Skeletal muscle tissue (tissue), 4 donors: ENCODE measurements around the gene ZNF385A. TPM values are rescaled to one million over a fixed set of nuclear protein-coding genes. Genes with fewer than 3 reads are reported as not detected.

Source experiments
- H3K27ac ChIP-seq: one replicate; pipeline ENCODE4 v1.7.0; 2013; ENCODE audit warnings: mild to moderate bottlenecking, low read depth, low read length, inconsistent platforms
- H3K27me3 ChIP-seq, 3 donors: one replicate each; pipeline ENCODE4 v1.7.0; 2013; ENCODE audit warnings: low read length in 3 of 3; ENCODE audit not compliant: control insufficient read depth in 3 of 3, insufficient read depth in 3 of 3
- H3K36me3 ChIP-seq, 3 donors: one replicate each; pipeline ENCODE4 v1.7.0; 2013; ENCODE audit warnings: low read length in 3 of 3; ENCODE audit not compliant: control insufficient read depth in 3 of 3, insufficient read depth in 3 of 3
- H3K4me1 ChIP-seq, 3 donors: one replicate each; pipeline ENCODE4 v1.7.0; 2013; ENCODE audit warnings: low read length in 3 of 3, mild to moderate bottlenecking in 3 of 3; ENCODE audit not compliant: control insufficient read depth in 3 of 3, insufficient read depth in 3 of 3
- H3K4me3 ChIP-seq, 3 donors: one replicate each; pipeline ENCODE4 v1.7.0; 2013; ENCODE audit warnings: low read length in 3 of 3
- H3K9ac ChIP-seq, 3 donors: one replicate each; pipeline ENCODE4 v1.7.0; 2013; ENCODE audit warnings: low read length in 3 of 3, mild to moderate bottlenecking in 3 of 3, moderate library complexity in 2 of 3, low read depth in 1 of 3
- H3K9me3 ChIP-seq, 3 donors: one replicate each; pipeline ENCODE4 v1.7.0; 2013; ENCODE audit warnings: low read length in 3 of 3; ENCODE audit not compliant: control insufficient read depth in 3 of 3
- total RNA-seq: library from RNA; depleted of rRNA; stranded (reverse); fragments of >200 nt; gene quantifications from one replicate; pipeline ENCODE4 v1.2.3, GENCODE V29; 2014
- donor health status: Osteomylitis.

Gene ZNF385A
- total RNA-seq, 1 donor from 2014 or later: 3.7 TPM

GRCh38 chr12:54404061-54405004 is 19.8 kb upstream of the ZNF385A start:
- no peaks in the 10 kb centered on the region for H3K27me3 ChIP-seq
- no peak overlapping the region for H3K4me3 ChIP-seq
- no peak overlapping the region for H3K27ac ChIP-seq
- H3K4me1 ChIP-seq: peaks cover 5 to 10% (median 7%) of the 10 kb centered on the region in 3 donors
- peaks cover 52 to 88% (median 66%) of the 10 kb centered on the region in 3 donors for H3K36me3 ChIP-seq
- H3K9me3 ChIP-seq: no peaks in the 10 kb centered on the region
- H3K9ac ChIP-seq: no peak overlapping the region

- Histone ChIP-seq H3K9ac (no peak overlapping the region), H3K27me3 (no peaks in the 10 kb centered on the region), H3K4me3 (no peak overlapping the region), H3K4me1 (peaks cover 0 to 3% (median 0%) of the 10 kb centered on the region in 3 donors), H3K27ac (no peak overlapping the region), H3K36me3 (peaks cover 62 to 84% (median 69%) of the 10 kb centered on the region in 3 donors), H3K9me3 (no peaks in the 10 kb centered on the region)
These were observed 16.6 kb upstream of the ZNF385A start for GRCh38 chr12:54401119-54401518.

GRCh38 chr12:54398995-54399793 is 14.7 kb upstream of the ZNF385A start:
- Histone ChIP-seq H3K9ac (no peak overlapping the region), H3K9me3 (no peaks in the 10 kb centered on the region), H3K27ac (no peak overlapping the region), H3K27me3 (no peaks in the 10 kb centered on the region), H3K4me1 (peaks cover 0 to 4% (median 0%) of the 10 kb centered on the region in 3 donors), H3K4me3 (no peak overlapping the region), H3K36me3 (peaks cover 63 to 78% (median 64%) of the 10 kb centered on the region in 3 donors)

GRCh38 chr12:54398218-54398617 is 13.7 kb upstream of the ZNF385A start:
- Histone ChIP-seq H3K9ac (no peak overlapping the region), H3K4me3 (no peak overlapping the region), H3K27me3 (no peaks in the 10 kb centered on the region), H3K36me3 (peaks cover 54 to 68% (median 59%) of the 10 kb centered on the region in 3 donors), H3K4me1 (peaks cover 0 to 8% (median 0%) of the 10 kb centered on the region in 3 donors), H3K27ac (no peak overlapping the region), H3K9me3 (no peaks in the 10 kb centered on the region)

- Histone ChIP-seq H3K9me3 (no peaks in the 10 kb centered on the region), H3K36me3 (peaks cover 48 to 64% (median 53%) of the 10 kb centered on the region in 3 donors), H3K9ac (no peak overlapping the region), H3K27me3 (no peaks in the 10 kb centered on the region), H3K27ac (no peak overlapping the region), H3K4me3 (no peak overlapping the region), H3K4me1 (peaks cover 0 to 8% (median 0%) of the 10 kb centered on the region in 3 donors)
These were observed 12.6 kb upstream of the ZNF385A start for GRCh38 chr12:54397157-54397556.

- Histone ChIP-seq H3K27ac (no peak overlapping the region), H3K4me3 (no peak overlapping the region), H3K27me3 (no peaks in the 10 kb centered on the region), H3K9me3 (no peaks in the 10 kb centered on the region), H3K9ac (no peak overlapping the region), H3K36me3 (peaks cover 32 to 48% (median 38%) of the 10 kb centered on the region in 3 donors), H3K4me1 (peaks cover 0 to 10% (median 0%) of the 10 kb centered on the region in 3 donors)
These were observed 11.0 kb upstream of the ZNF385A start for GRCh38 chr12:54395545-54395944.

- no peak overlapping the region for H3K27ac ChIP-seq
- no peaks in the 10 kb centered on the region for H3K9me3 ChIP-seq
- no peak overlapping the region for H3K4me3 ChIP-seq
- peaks cover 0 to 10% (median 3%) of the 10 kb centered on the region in 3 donors for H3K4me1 ChIP-seq
- no peaks in the 10 kb centered on the region for H3K27me3 ChIP-seq
- peaks cover 27 to 43% (median 35%) of the 10 kb centered on the region in 3 donors for H3K36me3 ChIP-seq
- no peak overlapping the region for H3K9ac ChIP-seq
These were observed 10.5 kb upstream of the ZNF385A start for GRCh38 chr12:54394986-54395385.

GRCh38 chr12:54394281-54394719 is 9.8 kb upstream of the ZNF385A start:
- Histone ChIP-seq H3K4me3 (no peak overlapping the region), H3K9ac (no peak overlapping the region), H3K27me3 (no peaks in the 10 kb centered on the region), H3K4me1 (peaks cover 1 to 13% (median 7%) of the 10 kb centered on the region in 3 donors), H3K9me3 (no peaks in the 10 kb centered on the region), H3K36me3 (peaks cover 24 to 37% (median 30%) of the 10 kb centered on the region in 3 donors), H3K27ac (no peak overlapping the region)

GRCh38 chr12:54393743-54394142 is 9.2 kb upstream of the ZNF385A start:
- H3K4me3 ChIP-seq: no peak overlapping the region
- H3K36me3 ChIP-seq: peaks cover 24 to 35% (median 30%) of the 10 kb centered on the region in 3 donors
- H3K9ac ChIP-seq: no peak overlapping the region
- H3K27me3 ChIP-seq: no peaks in the 10 kb centered on the region
- H3K9me3 ChIP-seq: no peaks in the 10 kb centered on the region
- H3K27ac ChIP-seq: no peak overlapping the region
- H3K4me1 ChIP-seq: peaks cover 4 to 14% (median 7%) of the 10 kb centered on the region in 3 donors
